HG02763 (cell line): ENCODE results near the gene NUPR2.
"Not testable (repeated sequence)": the region's sequence is repeated elsewhere in the genome, so short reads cannot be mapped to it uniquely, and the experiment has no call there.

Source experiments
- ATAC-seq: cut with Tn5 transposase; IDR thresholded peaks from one replicate; pipeline ENCODE4 v1.9.1; 2021; ENCODE audit warnings: mild to moderate bottlenecking, moderate library complexity; ENCODE audit not compliant: unreplicated experiment

The NUPR2 gene

GRCh38 chr7:56115852-56116538 is at the start of gene NUPR2:
Gene NUPR2 (minus strand): TSS chr7:56116417. CDS start chr7:56116314, 103 bp downstream.
- no peak for ATAC-seq

- no peak for ATAC-seq
Observed at GRCh38 chr7:56157238-56157790, 41.1 kb upstream of the NUPR2 start.

- not testable (repeated sequence) for ATAC-seq
Observed at GRCh38 chr7:56131062-56131461, 14.8 kb upstream of the NUPR2 start.

- no peak for ATAC-seq
Observed at GRCh38 chr7:56127241-56127975, 11.2 kb upstream of the NUPR2 start.

- no peak for ATAC-seq
Observed at GRCh38 chr7:56125831-56126230, 9.6 kb upstream of the NUPR2 start.

- no peak for ATAC-seq
Observed at GRCh38 chr7:56124981-56125380, 8.8 kb upstream of the NUPR2 start.

GRCh38 chr7:56121440-56121839 is 5.2 kb upstream of the NUPR2 start:
- no peak for ATAC-seq

GRCh38 chr7:56112244-56112643 is 4.0 kb downstream of the NUPR2 start:
- ATAC-seq: not testable (repeated sequence)

- no peak for ATAC-seq
Observed at GRCh38 chr7:56110611-56111010, 5.6 kb downstream of the NUPR2 start.

- no peak for ATAC-seq
Observed at GRCh38 chr7:56107954-56108258, 8.3 kb downstream of the NUPR2 start.

GRCh38 chr7:56106108-56107073 is 9.8 kb downstream of the NUPR2 start, which contains the start of gene CHCHD2:
Gene CHCHD2 (minus strand): TSS chr7:56106476. CDS start chr7:56106413, 63 bp downstream.
- ATAC-seq: peak; percentile 100

- peak; percentile 24 for ATAC-seq
Observed at GRCh38 chr7:56105508-56105907, 10.7 kb downstream of the NUPR2 start.

- ATAC-seq: not testable (repeated sequence)
Observed at GRCh38 chr7:56104138-56104537, 12.1 kb downstream of the NUPR2 start.

GRCh38 chr7:56099653-56100052 is 16.6 kb downstream of the NUPR2 start:
- no peak for ATAC-seq

- not testable (repeated sequence) for ATAC-seq
Observed at GRCh38 chr7:56098187-56099008, 17.8 kb downstream of the NUPR2 start.

- no peak for ATAC-seq
Observed at GRCh38 chr7:56097700-56098099, 18.5 kb downstream of the NUPR2 start.

GRCh38 chr7:56092789-56093531 is 23.3 kb downstream of the NUPR2 start, which contains the start of gene PHKG1:
Gene PHKG1 (minus strand): TSS chr7:56092952. CDS start chr7:56088941, 4,011 bp downstream.
- ATAC-seq: no peak

- ATAC-seq: not testable (repeated sequence)
Observed at GRCh38 chr7:56092388-56092787, 23.8 kb downstream of the NUPR2 start.

GRCh38 chr7:56091591-56091990 is 24.6 kb downstream of the NUPR2 start:
- no peak for ATAC-seq
